ENCODE results near the gene CCNK. TPM values are rescaled to one million over a fixed set of nuclear protein-coding genes. Genes with fewer than 3 reads are reported as not detected.

CCNK gene
- total and polyA plus RNA-seq, 2 of the 13 experiments (the other 11 are each of a cell fraction or from before 2014, with no cell fraction given), result 4.9 to 9.7 TPM

DNA sequence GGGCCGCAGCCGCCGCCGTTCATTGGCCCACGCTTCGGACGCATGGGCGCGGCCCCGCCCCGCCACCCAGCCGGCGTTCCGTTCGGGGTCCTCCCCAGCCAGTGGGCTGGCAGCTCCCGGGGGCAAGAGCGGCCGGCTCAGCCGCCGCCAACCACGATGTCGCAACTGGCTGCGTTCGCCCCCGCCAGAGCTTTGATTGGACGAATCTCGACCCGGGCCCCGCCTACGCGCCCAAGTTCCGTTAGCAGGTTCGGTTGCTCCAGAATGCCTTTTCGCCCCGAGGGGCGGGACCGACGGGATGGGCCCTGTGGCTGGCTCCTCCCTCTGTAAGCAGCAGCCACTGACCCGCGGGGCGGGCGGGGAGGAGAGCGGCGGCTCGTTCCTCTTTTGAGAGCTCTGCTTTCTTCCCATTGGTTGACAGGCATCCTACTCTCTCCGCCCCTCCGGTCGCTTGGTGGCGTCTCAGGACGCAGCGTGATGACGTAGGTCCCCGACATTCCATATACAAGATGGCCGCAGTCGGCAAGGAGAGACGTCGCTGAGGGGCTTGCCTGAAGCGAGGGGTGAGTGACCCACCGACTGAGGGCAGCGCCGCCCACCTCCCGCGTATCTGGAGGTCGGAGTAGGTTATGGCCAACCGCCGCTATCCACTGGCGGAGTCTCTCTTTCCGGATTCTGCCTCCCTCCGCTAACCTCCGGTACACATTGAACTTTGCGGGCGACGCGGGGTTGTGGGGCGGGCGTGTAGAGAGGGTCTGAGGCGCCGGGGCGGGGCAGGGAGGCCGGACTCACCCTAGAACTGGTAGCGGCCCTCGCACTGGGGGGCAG is at the start of gene CCNK (continued):
- TF ChIP-seq AFF4 (CRISPR knock-in tag; IDR thresholded peaks at IDR 0.05) (no peak), NFYC (CRISPR knock-in tag; IDR thresholded peaks at IDR 0.05) (peak; percentile 94), NFIB (CRISPR knock-in tag; IDR thresholded peaks at IDR 0.05; ENCODE audit: borderline replicate concordance) (no peak), ZNF556 (CRISPR knock-in tag; IDR thresholded peaks at IDR 0.05; ENCODE audit: borderline replicate concordance) (no peak; the same call in 1 of the 2 replicates), CEBPB (IDR thresholded peaks at IDR 0.05; ENCODE audit: borderline replicate concordance, low read depth, low read length) (peak; percentile 99), IRF2 (CRISPR knock-in tag; IDR thresholded peaks at IDR 0.05) (peak; percentile 56; the same call in 1 of the 2 replicates), POLR2AphosphoS5 (IDR thresholded peaks at IDR 0.05; ENCODE audit: low read depth, low read length) (peak; percentile 88), ZNF282 (IDR thresholded peaks at IDR 0.05; ENCODE audit: partially characterized antibody) (no peak), ZNF225 (CRISPR knock-in tag; IDR thresholded peaks at IDR 0.05) (no peak), SRF (IDR thresholded peaks at IDR 0.05; ENCODE audit: low read depth, low read length) (no peak), MAFK (conservative IDR thresholded peaks at IDR 0.05 in 1 of 2, IDR thresholded peaks at IDR 0.05 in 1 of 2; ENCODE audit: low read length in 2 of 2) (no peak), POGZ (CRISPR knock-in tag; IDR thresholded peaks at IDR 0.05) (peak; percentile 87), YEATS2 (CRISPR knock-in tag; IDR thresholded peaks at IDR 0.05; ENCODE audit: borderline replicate concordance) (peak; percentile 86), ISX (CRISPR knock-in tag; conservative IDR thresholded peaks at IDR 0.05) (no peak), SPEN (CRISPR knock-in tag; IDR thresholded peaks at IDR 0.05; ENCODE audit: low read depth) (0 out of 2 replicates have a peak, but pooled peaks have one; percentile 40), PHF8 (CRISPR knock-in tag; IDR thresholded peaks at IDR 0.05) (peak; percentile 87), SMAD1 (CRISPR knock-in tag; IDR thresholded peaks at IDR 0.05; ENCODE audit: borderline replicate concordance, low read depth) (no peak)
- TF ChIP-seq, protein P1, sequence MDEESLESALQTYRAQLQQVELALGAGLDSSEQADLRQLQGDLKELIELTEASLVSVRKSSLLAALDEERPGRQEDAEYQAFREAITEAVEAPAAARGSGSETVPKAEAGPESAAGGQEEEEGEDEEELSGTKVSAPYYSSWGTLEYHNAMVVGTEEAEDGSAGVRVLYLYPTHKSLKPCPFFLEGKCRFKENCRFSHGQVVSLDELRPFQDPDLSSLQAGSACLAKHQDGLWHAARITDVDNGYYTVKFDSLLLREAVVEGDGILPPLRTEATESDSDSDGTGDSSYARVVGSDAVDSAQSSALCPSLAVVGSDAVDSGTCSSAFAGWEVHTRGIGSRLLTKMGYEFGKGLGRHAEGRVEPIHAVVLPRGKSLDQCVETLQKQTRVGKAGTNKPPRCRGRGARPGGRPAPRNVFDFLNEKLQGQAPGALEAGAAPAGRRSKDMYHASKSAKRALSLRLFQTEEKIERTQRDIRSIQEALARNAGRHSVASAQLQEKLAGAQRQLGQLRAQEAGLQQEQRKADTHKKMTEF (CRISPR knock-in tag; IDR thresholded peaks at IDR 0.05), result peak; percentile 75
- TF ChIP-seq, protein P2, sequence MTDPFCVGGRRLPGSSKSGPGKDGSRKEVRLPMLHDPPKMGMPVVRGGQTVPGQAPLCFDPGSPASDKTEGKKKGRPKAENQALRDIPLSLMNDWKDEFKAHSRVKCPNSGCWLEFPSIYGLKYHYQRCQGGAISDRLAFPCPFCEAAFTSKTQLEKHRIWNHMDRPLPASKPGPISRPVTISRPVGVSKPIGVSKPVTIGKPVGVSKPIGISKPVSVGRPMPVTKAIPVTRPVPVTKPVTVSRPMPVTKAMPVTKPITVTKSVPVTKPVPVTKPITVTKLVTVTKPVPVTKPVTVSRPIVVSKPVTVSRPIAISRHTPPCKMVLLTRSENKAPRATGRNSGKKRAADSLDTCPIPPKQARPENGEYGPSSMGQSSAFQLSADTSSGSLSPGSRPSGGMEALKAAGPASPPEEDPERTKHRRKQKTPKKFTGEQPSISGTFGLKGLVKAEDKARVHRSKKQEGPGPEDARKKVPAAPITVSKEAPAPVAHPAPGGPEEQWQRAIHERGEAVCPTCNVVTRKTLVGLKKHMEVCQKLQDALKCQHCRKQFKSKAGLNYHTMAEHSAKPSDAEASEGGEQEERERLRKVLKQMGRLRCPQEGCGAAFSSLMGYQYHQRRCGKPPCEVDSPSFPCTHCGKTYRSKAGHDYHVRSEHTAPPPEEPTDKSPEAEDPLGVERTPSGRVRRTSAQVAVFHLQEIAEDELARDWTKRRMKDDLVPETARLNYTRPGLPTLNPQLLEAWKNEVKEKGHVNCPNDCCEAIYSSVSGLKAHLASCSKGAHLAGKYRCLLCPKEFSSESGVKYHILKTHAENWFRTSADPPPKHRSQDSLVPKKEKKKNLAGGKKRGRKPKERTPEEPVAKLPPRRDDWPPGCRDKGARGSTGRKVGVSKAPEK (CRISPR knock-in tag; IDR thresholded peaks at IDR 0.05; ENCODE audit: borderline replicate concordance), result no peak
- TF ChIP-seq, protein P3, sequence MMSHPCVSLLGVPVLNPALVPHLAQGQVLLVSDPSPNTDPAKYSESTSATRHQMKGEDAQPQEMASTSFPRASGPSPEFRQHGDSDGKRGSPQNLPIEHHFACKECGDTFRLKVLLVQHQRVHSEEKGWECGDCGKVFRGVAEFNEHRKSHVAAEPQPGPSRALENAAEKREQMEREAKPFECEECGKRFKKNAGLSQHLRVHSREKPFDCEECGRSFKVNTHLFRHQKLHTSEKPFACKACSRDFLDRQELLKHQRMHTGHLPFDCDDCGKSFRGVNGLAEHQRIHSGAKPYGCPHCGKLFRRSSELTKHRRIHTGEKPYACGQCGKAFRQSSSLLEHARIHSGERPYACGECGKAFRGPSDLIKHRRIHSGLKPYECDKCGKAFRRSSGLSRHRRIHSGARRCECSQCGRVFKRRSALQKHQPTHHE (CRISPR knock-in tag; IDR thresholded peaks at IDR 0.05; ENCODE audit: borderline replicate concordance), result 0 out of 2 replicates have a peak, but pooled peaks have one; percentile 27

Data from HepG2 (cell line).